Ovary (tissue), 10 donors: ENCODE measurements around the gene ZMYM4. TPM values are rescaled to one million over a fixed set of nuclear protein-coding genes. Genes with fewer than 3 reads are reported as not detected.

Source experiments
- DNase-seq, 5 donors: peaks; one replicate each; pipeline ENCODE4 v3.0.0-alpha.2; 2019 to 2020
- H3K27ac ChIP-seq, 2 donors: fragments of 200-600 bp; one replicate each; pipeline versions ENCODE4 v1.5.1 to v1.8.0; 2019 to 2022
- H3K27me3 ChIP-seq: fragments of 200-600 bp; one replicate; pipeline ENCODE4 v1.8.0; 2022
- H3K36me3 ChIP-seq: fragments of 200-600 bp; sonication (generic); one replicate; pipeline ENCODE4 v1.5.1; 2019
- H3K4me1 ChIP-seq: one replicate; pipeline ENCODE4 v1.8.1; 2013; ENCODE audit warnings: mild to moderate bottlenecking, moderate library complexity; ENCODE audit not compliant: insufficient read depth
- H3K4me3 ChIP-seq: fragments of 200-600 bp; sonication (generic); one replicate; pipeline ENCODE4 v1.5.1; 2017
- H3K9me3 ChIP-seq, 2 donors: fragments of 200-600 bp in 1 of 2; sonication (generic) in 1 of 2; one replicate each; pipeline versions ENCODE4 v1.5.1 to v1.8.1; 2013 to 2019; ENCODE audit warnings: mild to moderate bottlenecking in 1 of 2, moderate library complexity in 1 of 2
- EP300 ChIP-seq: sonication (generic); formaldehyde crosslinking; IDR thresholded peaks from one replicate; pipeline ENCODE4 v1.6.1; 2017; ENCODE audit warnings: antibody characterized with exemption
- POLR2A ChIP-seq: fragments of 450-650 bp; IDR thresholded peaks from one replicate; pipeline ENCODE4 v1.6.1; 2017; ENCODE audit warnings: antibody characterized with exemption, mild to moderate bottlenecking, moderate library complexity
- WGBS, 3 donors: extraction: QIAGEN DNeasy Blood & Tissue Kit in 1 of 3; methylation state at CpG; one replicate each; pipeline versions ENCODE4 v1.1.5 to v1.1.7; 2013 to 2017; 5-methylcytosine and 5-hydroxymethylcytosine counted together
- intact Hi-C, 4 donors: fragments of 100-400 bp; cut with DNase I; formaldehyde crosslinking; loops; one replicate each; pipeline versions ENCODE4 v1.11.0 to v1.15.1; 2022 to 2023
- long read RNA-seq, 3 donors: library from polyadenylated mRNA in 2 of 3; unstranded in 2 of 3; transcript quantifications; one replicate each; pipeline ENCODE4 v2.0.0 and lab custom pipeline, GENCODE V29; 2021 to 2026
- polyA plus RNA-seq, 2 donors: library from polyadenylated mRNA; stranded (reverse); fragments of 200-250 nt in 1 of 2; fragments of 350-450 nt in 1 of 2; fragmentation: Illumina TruSeq in 1 of 2; extraction: RNeasy Lipid Tissue Mini Kit (QIAGEN cat#74804) in 1 of 2; gene quantifications; one replicate each; pipeline ENCODE4 v1.2.3, GENCODE V29; 2013 to 2014
- total RNA-seq, 7 donors: library from RNA; depleted of rRNA in 2 of 7; stranded (reverse); fragments of >200 nt in 2 of 7; fragmentation: NEBNext Ultra II Directional in 3 of 7; extraction: Animal tissue kit (Norgen Biotek cat#: 25700) in 3 of 7; gene quantifications; one replicate each; pipeline versions ENCODE4 v1.1.0 to v1.2.4, GENCODE V29; 2016 to 2023
- TF ChIP-seq, protein P1 (sequence below), 3 donors: fragments of 450-650 bp in 2 of 3; fragments of 200-600 bp in 1 of 3; IDR thresholded peaks; one replicate each; pipeline versions ENCODE4 v1.5.1 to v1.8.0; 2016 to 2022; ENCODE audit warnings: antibody characterized with exemption in 3 of 3, mild to moderate bottlenecking in 1 of 3
- donor health status: DM: no; HTN: no; CAD: no; lungs with moderate emphysema.
- donor health status: DM: no; HTN: no; CAD: no.
- donor health status: Bipolar disorder and iron deficiency.
- donor health status: DM: yes; HTN: yes; CAD: no.
- donor health status: DM: no; HTN: no; CAD: no.
- donor health status: DM: yes; HTN: yes; CAD: no.

The ZMYM4 gene
- total RNA-seq, result 10 to 100 TPM; 28.1 to 77.2 (median 60.4) TPM
- 10 to 100 TPM; 15.9 to 27.1 TPM for polyA plus RNA-seq
- long read RNA-seq, donor 1, partial matches to known transcripts, result 20 of 29 reads
- long read RNA-seq, donor 1, other reads (novel, unspliced or antisense), result 9 of 29 reads
- long read RNA-seq, donor 2, partial matches to known transcripts, result 331 of 337 reads
- long read RNA-seq, donor 2, other reads (novel, unspliced or antisense), result 5 of 337 reads
- long read RNA-seq, donor 3, full-length matches to known transcripts, result 5 of 29 reads
- long read RNA-seq, donor 3, partial matches to known transcripts, result 12 of 29 reads
- long read RNA-seq, donor 3, other reads (novel, unspliced or antisense), result 12 of 29 reads

DNA sequence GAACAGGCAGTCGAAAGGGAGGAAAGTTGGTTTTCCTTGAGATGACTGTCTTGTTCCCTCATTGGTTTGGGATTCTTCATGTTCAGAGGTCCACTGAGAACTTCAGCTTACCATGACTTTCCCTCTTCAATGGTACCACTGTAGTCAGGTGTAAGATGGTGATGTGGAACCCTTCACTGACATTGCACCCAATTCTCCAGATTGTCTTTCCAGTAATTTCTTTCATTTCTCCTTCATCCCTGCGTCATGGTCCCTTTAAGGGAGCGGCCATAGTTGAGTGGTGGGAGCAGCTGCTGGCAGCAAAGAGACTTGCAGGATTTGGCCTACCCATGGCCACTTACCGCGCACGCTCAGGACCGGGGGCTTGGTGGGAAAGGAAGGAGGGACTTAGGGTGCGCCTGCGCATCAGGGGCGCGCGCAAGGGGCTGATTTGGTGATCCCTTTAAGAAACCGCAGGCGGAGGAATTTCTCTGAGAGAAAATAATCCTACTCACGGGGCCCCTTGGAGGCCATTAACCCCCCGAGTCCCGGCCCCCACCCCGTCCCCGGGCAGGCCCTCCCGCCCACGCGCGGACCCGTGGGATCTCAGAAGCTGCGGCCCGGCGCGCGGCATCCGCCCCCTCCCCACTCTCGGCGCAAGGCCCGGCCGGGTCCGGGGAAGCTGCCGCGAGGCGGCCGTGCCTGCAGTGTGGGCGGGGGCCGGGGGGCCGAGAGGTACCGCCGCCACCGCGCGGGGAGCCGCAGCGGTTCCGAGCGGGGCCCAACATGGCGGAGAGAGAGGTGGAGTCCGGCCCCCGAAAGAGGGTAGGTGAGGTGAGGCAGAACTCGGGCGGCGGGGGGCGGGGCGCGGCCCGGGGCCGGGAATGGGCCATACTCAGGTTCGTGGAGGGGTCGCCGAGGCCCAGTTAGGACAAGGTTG lies at the start of gene ZMYM4:
ZMYM4 (plus strand) TSS at position 428 of the 919 bp plus-strand sequence; CDS start at position 766, 338 bp downstream.
- DNase-seq, result peak; percentile 91 to 94 (median 91)
- Histone ChIP-seq H3K36me3 (no peaks in the 10 kb centered on the region), H3K9me3 (no peaks in the 10 kb centered on the region), H3K27ac (peak within 1 kb of the TSS; percentile 67 to 72), H3K4me1 (peaks cover 10% of the 10 kb centered on the region), H3K4me3 (peak within 1 kb of the TSS; percentile 70), H3K27me3 (no peaks in the 10 kb centered on the region)
- intact Hi-C loops, result no loop called here
- 2 to 3% (median 3%) methylated on average over 43 to 65 of the region's 65 CpGs for WGBS, 3 donors
- peak; percentile 21 for TF ChIP-seq POLR2A
- TF ChIP-seq, protein P1, sequence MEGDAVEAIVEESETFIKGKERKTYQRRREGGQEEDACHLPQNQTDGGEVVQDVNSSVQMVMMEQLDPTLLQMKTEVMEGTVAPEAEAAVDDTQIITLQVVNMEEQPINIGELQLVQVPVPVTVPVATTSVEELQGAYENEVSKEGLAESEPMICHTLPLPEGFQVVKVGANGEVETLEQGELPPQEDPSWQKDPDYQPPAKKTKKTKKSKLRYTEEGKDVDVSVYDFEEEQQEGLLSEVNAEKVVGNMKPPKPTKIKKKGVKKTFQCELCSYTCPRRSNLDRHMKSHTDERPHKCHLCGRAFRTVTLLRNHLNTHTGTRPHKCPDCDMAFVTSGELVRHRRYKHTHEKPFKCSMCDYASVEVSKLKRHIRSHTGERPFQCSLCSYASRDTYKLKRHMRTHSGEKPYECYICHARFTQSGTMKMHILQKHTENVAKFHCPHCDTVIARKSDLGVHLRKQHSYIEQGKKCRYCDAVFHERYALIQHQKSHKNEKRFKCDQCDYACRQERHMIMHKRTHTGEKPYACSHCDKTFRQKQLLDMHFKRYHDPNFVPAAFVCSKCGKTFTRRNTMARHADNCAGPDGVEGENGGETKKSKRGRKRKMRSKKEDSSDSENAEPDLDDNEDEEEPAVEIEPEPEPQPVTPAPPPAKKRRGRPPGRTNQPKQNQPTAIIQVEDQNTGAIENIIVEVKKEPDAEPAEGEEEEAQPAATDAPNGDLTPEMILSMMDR (IDR thresholded peaks at IDR 0.05), result no peak

DNA sequence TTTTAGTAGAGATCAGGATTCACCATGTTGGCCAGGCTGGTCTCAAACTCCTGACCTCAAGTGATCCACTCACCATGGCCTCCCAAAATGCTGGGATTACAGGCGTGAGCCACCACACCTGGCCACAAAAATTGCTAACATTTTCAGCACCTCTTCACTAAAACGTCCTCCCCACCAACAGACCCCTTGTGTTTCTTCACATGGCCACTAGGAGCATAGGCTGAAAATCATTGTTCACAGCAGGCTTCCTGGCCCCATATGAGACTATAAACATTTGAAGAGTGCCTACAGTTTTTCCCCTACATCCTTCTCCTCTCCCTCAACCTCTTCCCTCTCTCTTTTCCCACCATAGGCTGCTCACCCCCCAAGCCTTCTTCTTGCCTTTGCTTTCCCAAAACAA lies 47.5 kb upstream of the ZMYM4 start:
- intact Hi-C loops, result no loop called here
- H3K27me3 ChIP-seq, result no peaks in the 10 kb centered on the region
- no peak overlapping the region for H3K4me3 ChIP-seq
- H3K36me3 ChIP-seq, result no peaks in the 10 kb centered on the region
- DNase-seq, result no peak
- WGBS, 3 donors, result 60 to 72% (median 62%) methylated on average over 2 of the region's 2 CpGs
- no peaks in the 10 kb centered on the region for H3K9me3 ChIP-seq
- H3K4me1 ChIP-seq, result peaks cover 3% of the 10 kb centered on the region
- TF ChIP-seq POLR2A (no peak), EP300 (no peak)
- TF ChIP-seq, protein P1 (IDR thresholded peaks at IDR 0.05), result no peak
- no peak overlapping the region for H3K27ac ChIP-seq

DNA sequence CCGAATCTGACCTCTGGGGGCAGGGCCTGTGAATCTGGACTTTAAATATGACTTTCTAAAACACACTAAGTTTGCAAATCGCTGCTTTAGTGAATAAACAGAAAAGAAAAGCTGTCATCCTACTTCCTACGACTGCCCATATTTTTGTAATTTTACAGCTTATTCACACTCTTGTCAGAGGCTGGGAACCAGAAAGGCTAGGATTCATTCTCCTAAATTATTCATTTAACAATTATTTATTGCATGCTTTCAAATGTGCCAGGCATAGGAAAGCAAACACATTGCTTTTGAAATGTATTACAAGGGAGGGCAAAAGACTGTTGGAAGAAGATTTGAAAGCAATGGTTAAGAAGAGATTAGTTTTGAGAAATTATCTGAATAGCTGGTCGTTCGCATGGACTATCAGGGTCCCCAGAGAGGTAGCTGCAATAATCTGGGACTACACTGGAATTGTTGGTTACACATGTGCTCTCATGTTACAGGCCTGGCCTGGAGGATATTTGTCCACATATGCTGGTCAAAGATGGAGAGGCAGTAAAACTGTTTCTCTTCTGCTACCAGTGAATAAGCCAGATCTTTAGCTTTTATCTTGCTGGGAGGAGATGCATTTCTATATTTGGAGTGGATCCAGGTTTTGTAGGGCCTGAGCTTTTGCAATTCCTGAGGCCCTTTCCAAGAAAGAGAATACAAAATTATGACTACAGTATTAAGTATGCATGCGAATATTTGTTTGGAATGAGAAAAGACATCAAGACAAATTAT lies 46.0 kb upstream of the ZMYM4 start:
- H3K9me3 ChIP-seq, result no peaks in the 10 kb centered on the region
- no peaks in the 10 kb centered on the region for H3K27me3 ChIP-seq
- H3K4me3 ChIP-seq, result no peak overlapping the region
- 12 to 17% (median 15%) methylated on average over 6 of the region's 6 CpGs for WGBS, 3 donors
- peaks cover 3% of the 10 kb centered on the region for H3K4me1 ChIP-seq
- TF ChIP-seq EP300 (no peak), POLR2A (no peak)
- TF ChIP-seq, protein P1 (IDR thresholded peaks at IDR 0.05), result no peak
- intact Hi-C loops, result no loop called here
- H3K27ac ChIP-seq, result peak overlapping the region in 1 of 2 donors; percentile 10
- H3K36me3 ChIP-seq, result no peaks in the 10 kb centered on the region
- no peak for DNase-seq

DNA sequence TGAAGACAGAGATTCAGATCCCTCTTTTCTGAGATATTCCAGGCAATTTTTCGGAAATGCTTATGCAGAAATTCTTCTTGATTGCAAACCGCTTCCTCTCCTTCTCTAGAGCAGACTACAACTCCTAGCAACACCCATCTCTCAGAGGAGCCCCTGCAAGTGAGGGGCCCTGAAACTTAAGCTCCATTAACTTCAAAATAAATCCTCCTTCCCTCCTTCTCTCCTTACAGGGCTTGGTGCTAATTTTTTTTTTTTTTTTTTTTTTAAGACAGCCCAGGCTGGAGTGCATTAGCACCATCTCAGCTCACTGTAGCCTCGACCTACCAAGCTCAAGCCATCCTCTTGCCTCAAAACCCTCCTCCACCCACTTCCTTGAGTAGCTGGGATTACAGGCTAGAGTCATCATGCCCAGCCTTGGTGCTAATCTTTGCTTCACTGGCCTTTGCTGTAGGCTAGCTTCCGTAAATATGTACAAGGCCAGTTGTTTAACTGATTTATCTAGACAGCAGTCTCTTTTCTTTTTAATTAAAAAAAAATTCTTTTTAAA lies 45.4 kb upstream of the ZMYM4 start:
- no peaks in the 10 kb centered on the region for H3K9me3 ChIP-seq
- 31 to 37% (median 31%) methylated on average over 4 of the region's 4 CpGs for WGBS, 3 donors
- peaks cover 3% of the 10 kb centered on the region for H3K4me1 ChIP-seq
- TF ChIP-seq POLR2A, result no peak
- TF ChIP-seq EP300, result no peak
- TF ChIP-seq, protein P1 (IDR thresholded peaks at IDR 0.05), result no peak
- H3K27me3 ChIP-seq, result no peaks in the 10 kb centered on the region
- no peaks in the 10 kb centered on the region for H3K36me3 ChIP-seq
- no peak for DNase-seq
- peak overlapping the region in 1 of 2 donors; percentile 10 for H3K27ac ChIP-seq
- H3K4me3 ChIP-seq, result no peak overlapping the region
- intact Hi-C loops, result no loop called here
